OCI-LY3 (cell line): ENCODE measurements around the gene SOX15.

Source experiments
- CTCF ChIP-seq: fragments of 200-600, 300-600 bp; sonication (generic); IDR thresholded peaks from 2 replicates; pipeline ENCODE4 v1.5.1; 2014; ENCODE audit warnings: antibody characterized with exemption, low read length, low read depth
- EZH2phosphoT487 ChIP-seq: fragments of 200-600 bp; shearing (Covaris generic); IDR thresholded peaks from 2 replicates; pipeline ENCODE4 v1.6.1; 2018; ENCODE audit warnings: antibody characterized with exemption, mixed run types, low read depth

- TF ChIP-seq CTCF (no peak), EZH2phosphoT487 (no peak)
Observed at GRCh38 chr17:7559320-7560171, 30.3 kb downstream of the SOX15 start.
